ENCODE results near the gene PLEKHM2. TPM values are rescaled to one million over a fixed set of nuclear protein-coding genes. Genes with fewer than 3 reads are reported as not detected.

The PLEKHM2 gene
- total and polyA plus RNA-seq, 9 donors = 22.1 to 81.8 (median 50.1) TPM

- TF ChIP-seq CTCF (IDR thresholded peaks at IDR 0.05) (no peak), POLR2A (IDR thresholded peaks at IDR 0.05) (no peak), EP300 (IDR thresholded peaks at IDR 0.05) (no peak)
- intact Hi-C loops (cut with DNase I) = no loop called here
- no peaks in the 10 kb centered on the region for H3K9me3 ChIP-seq
- no peak overlapping the region for H3K4me3 ChIP-seq
- WGBS, 3 donors = 86 to 97% (median 90%) methylated on average over 6 of the region's 6 CpGs
- no peaks in the 10 kb centered on the region for H3K36me3 ChIP-seq
- DNase-seq = no peak
- H3K27ac ChIP-seq = no peak overlapping the region
- H3K4me1 ChIP-seq (ENCODE audit: insufficient read depth) = no peaks in the 10 kb centered on the region
- H3K27me3 ChIP-seq = no peaks in the 10 kb centered on the region
These were observed 29.9 kb upstream of the PLEKHM2 start for GRCh38 chr1:15654091-15654690.

- WGBS, 3 donors = 95 to 98% (median 97%) methylated on average over 3 of the region's 3 CpGs
- no peaks in the 10 kb centered on the region for H3K9me3 ChIP-seq
- no peak for DNase-seq
- no peak overlapping the region for H3K27ac ChIP-seq
- no peaks in the 10 kb centered on the region for H3K36me3 ChIP-seq
- H3K27me3 ChIP-seq = no peaks in the 10 kb centered on the region
- H3K4me1 ChIP-seq (ENCODE audit: insufficient read depth) = no peaks in the 10 kb centered on the region
- intact Hi-C loops (cut with DNase I) = no loop called here
- no peak for TF ChIP-seq CTCF (IDR thresholded peaks at IDR 0.05)
- no peak for TF ChIP-seq EP300 (IDR thresholded peaks at IDR 0.05)
- no peak for TF ChIP-seq POLR2A (IDR thresholded peaks at IDR 0.05)
- H3K4me3 ChIP-seq = no peak overlapping the region
These were observed 27.7 kb upstream of the PLEKHM2 start for GRCh38 chr1:15656464-15656863.

GRCh38 chr1:15657021-15657420 lies 27.1 kb upstream of the PLEKHM2 start:
- Histone ChIP-seq H3K36me3 (no peaks in the 10 kb centered on the region), H3K9me3 (no peaks in the 10 kb centered on the region), H3K27me3 (no peaks in the 10 kb centered on the region), H3K4me1 (ENCODE audit: insufficient read depth) (no peaks in the 10 kb centered on the region), H3K4me3 (no peak overlapping the region), H3K27ac (no peak overlapping the region)
- no peak for DNase-seq
- 45 to 83% (median 67%) methylated on average over 1 of the region's 1 CpG for WGBS, 3 donors
- no peak for TF ChIP-seq EP300 (IDR thresholded peaks at IDR 0.05)
- TF ChIP-seq POLR2A (IDR thresholded peaks at IDR 0.05) = no peak
- no peak for TF ChIP-seq CTCF (IDR thresholded peaks at IDR 0.05)
- intact Hi-C loops (cut with DNase I) = no loop called here

GRCh38 chr1:15660151-15660550 lies 24.0 kb upstream of the PLEKHM2 start:
- TF ChIP-seq POLR2A (IDR thresholded peaks at IDR 0.05) (no peak), CTCF (IDR thresholded peaks at IDR 0.05) (no peak), EP300 (IDR thresholded peaks at IDR 0.05) (no peak)
- H3K9me3 ChIP-seq = no peaks in the 10 kb centered on the region
- no peak overlapping the region for H3K27ac ChIP-seq
- H3K27me3 ChIP-seq = no peaks in the 10 kb centered on the region
- intact Hi-C loops (cut with DNase I) = no loop called here
- no peak overlapping the region for H3K4me3 ChIP-seq
- H3K36me3 ChIP-seq = no peaks in the 10 kb centered on the region
- H3K4me1 ChIP-seq (ENCODE audit: insufficient read depth) = no peaks in the 10 kb centered on the region
- DNase-seq = no peak
- WGBS, 3 donors = 94 to 98% (median 97%) methylated on average over 3 of the region's 3 CpGs

Data from ovary (tissue), 9 donors.